DOHH2 (cell line): ENCODE results near the gene ANKZF1.
"Not testable (repeated sequence)": the region's sequence is repeated elsewhere in the genome, so short reads cannot be mapped to it uniquely, and the experiment has no call there.

Experiments
- H3F3A ChIP-seq: fragments of 200-600 bp; sonication (generic), shearing (Covaris generic); 2 replicates; pipeline ENCODE4 v1.6.0; 2016; ENCODE audit warnings: antibody characterized with exemption, mild to moderate bottlenecking; ENCODE audit not compliant: control insufficient read depth, insufficient read depth
- H3K27ac ChIP-seq: fragments of 200-600 bp; sonication (generic); 2 replicates; pipeline ENCODE4 v1.5.1; 2014; ENCODE audit warnings: low read depth, mild to moderate bottlenecking, low read length, moderate library complexity
- H3K27me3 ChIP-seq: fragments of 200-600 bp; sonication (generic); 2 replicates; pipeline ENCODE4 v1.6.1; 2014; ENCODE audit warnings: mild to moderate bottlenecking, low read length, mixed read lengths; ENCODE audit not compliant: control insufficient read depth
- H3K36me3 ChIP-seq: fragments of 200-600 bp; sonication (generic); 2 replicates; pipeline ENCODE4 v1.6.1; 2014; ENCODE audit warnings: mild to moderate bottlenecking, low read length, moderate library complexity, mixed read lengths; ENCODE audit not compliant: control insufficient read depth
- H3K4me1 ChIP-seq: fragments of 200-600 bp; sonication (generic); 2 replicates; pipeline ENCODE4 v1.6.1; 2014; ENCODE audit warnings: mild to moderate bottlenecking, low read length, mixed read lengths; ENCODE audit not compliant: control insufficient read depth
- H3K4me2 ChIP-seq: fragments of 200-600 bp; sonication (generic); 2 replicates; pipeline ENCODE4 v1.6.0; 2014; ENCODE audit warnings: mild to moderate bottlenecking, low read length, moderate library complexity
- H3K4me3 ChIP-seq: fragments of 200-600 bp; sonication (generic); 2 replicates; pipeline ENCODE4 v1.5.1; 2014; ENCODE audit warnings: mild to moderate bottlenecking, low read length, mixed read lengths
- H3K79me2 ChIP-seq: fragments of 200-600 bp; sonication (generic); 2 replicates; pipeline ENCODE4 v1.6.1; 2014; ENCODE audit warnings: mild to moderate bottlenecking, low read length, mixed read lengths; ENCODE audit not compliant: control insufficient read depth
- H3K9me2 ChIP-seq: fragments of 200-600 bp; sonication (generic); replicated peaks from 2 replicates; pipeline ENCODE4 v1.6.1; 2014; ENCODE audit warnings: mild to moderate bottlenecking, low read length, mixed read lengths; ENCODE audit not compliant: control insufficient read depth
- H3K9me3 ChIP-seq: fragments of 200-600 bp; sonication (generic); 2 replicates; pipeline ENCODE4 v1.6.1; 2014; ENCODE audit warnings: antibody characterized with exemption, low read length, mixed read lengths; ENCODE audit not compliant: control insufficient read depth, insufficient read depth
- H4K20me1 ChIP-seq: fragments of 200-600 bp; sonication (generic); 2 replicates; pipeline ENCODE4 v1.6.0; 2014; ENCODE audit warnings: low read depth, mild to moderate bottlenecking, antibody characterized with exemption, low read length, moderate library complexity; ENCODE audit not compliant: control insufficient read depth, insufficient read depth
- EZH2phosphoT487 ChIP-seq: fragments of 200-600 bp; sonication (generic); IDR thresholded peaks from 2 replicates; pipeline ENCODE4 v1.6.1; 2017; ENCODE audit warnings: borderline replicate concordance, mild to moderate bottlenecking, antibody characterized with exemption, low read length, moderate library complexity, mixed read lengths
- TF ChIP-seq, protein P1 (sequence below): fragments of 200-600 bp; sonication (generic); IDR thresholded peaks from one replicate; pipeline ENCODE4 v1.5.1; 2014; ENCODE audit warnings: antibody characterized with exemption, mild to moderate bottlenecking, low read depth, low read length; ENCODE audit not compliant: poor library complexity, severe bottlenecking

The ANKZF1 gene

DNA sequence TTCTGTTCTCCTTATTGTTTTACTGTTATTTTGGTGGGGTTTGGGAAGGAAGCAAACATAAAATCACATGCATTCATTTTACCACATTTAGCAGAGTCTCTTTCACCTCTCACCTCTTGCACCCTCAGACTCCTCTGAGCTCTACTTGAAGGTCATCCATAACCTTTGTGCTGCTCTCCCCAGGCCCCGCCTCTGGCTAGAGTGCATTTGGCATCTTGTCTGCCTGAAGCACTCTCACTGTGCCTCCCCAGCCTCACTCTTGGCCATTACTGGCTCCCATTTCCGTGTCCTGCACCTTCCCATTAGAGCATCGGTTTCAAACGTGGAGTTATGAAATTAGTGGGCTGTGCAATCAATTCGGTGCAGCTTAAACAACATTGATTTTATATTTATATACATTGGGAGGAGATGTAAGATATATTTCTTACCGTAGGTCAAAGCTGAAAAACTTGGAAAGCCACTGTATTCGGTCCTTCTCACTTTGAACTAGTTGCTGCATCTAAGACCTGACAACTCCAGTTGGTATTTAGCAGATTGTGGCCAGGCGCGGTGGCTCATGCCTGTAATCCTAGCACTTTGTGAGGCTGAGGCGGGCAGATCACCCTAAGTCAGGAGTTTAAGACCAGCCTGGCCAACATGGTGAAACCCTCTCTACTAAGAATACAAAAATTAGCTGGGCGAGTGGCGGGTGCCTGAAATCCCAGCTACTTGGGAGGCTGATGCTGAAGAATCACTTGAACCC, 30.0 kb upstream of the ANKZF1 start:
- no peaks in the 10 kb centered on the region for H3K36me3 ChIP-seq
- TF ChIP-seq EZH2phosphoT487 = no peak
- TF ChIP-seq, protein P1, sequence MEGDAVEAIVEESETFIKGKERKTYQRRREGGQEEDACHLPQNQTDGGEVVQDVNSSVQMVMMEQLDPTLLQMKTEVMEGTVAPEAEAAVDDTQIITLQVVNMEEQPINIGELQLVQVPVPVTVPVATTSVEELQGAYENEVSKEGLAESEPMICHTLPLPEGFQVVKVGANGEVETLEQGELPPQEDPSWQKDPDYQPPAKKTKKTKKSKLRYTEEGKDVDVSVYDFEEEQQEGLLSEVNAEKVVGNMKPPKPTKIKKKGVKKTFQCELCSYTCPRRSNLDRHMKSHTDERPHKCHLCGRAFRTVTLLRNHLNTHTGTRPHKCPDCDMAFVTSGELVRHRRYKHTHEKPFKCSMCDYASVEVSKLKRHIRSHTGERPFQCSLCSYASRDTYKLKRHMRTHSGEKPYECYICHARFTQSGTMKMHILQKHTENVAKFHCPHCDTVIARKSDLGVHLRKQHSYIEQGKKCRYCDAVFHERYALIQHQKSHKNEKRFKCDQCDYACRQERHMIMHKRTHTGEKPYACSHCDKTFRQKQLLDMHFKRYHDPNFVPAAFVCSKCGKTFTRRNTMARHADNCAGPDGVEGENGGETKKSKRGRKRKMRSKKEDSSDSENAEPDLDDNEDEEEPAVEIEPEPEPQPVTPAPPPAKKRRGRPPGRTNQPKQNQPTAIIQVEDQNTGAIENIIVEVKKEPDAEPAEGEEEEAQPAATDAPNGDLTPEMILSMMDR = no peak
- no peaks in the 10 kb centered on the region for H3F3A ChIP-seq
- H3K27ac ChIP-seq = no peak overlapping the region
- peaks cover 8% of the 10 kb centered on the region; the same call in 1 of the 2 replicates for H3K27me3 ChIP-seq
- no peak overlapping the region for H3K4me2 ChIP-seq
- no peak overlapping the region for H3K4me3 ChIP-seq
- H3K9me3 ChIP-seq = no peaks in the 10 kb centered on the region
- no peaks in the 10 kb centered on the region for H3K79me2 ChIP-seq
- peaks cover 6% of the 10 kb centered on the region; the same call in 1 of the 2 replicates for H3K4me1 ChIP-seq
- H3K9me2 ChIP-seq = no peaks in the 10 kb centered on the region
- no peaks in the 10 kb centered on the region for H4K20me1 ChIP-seq

DNA sequence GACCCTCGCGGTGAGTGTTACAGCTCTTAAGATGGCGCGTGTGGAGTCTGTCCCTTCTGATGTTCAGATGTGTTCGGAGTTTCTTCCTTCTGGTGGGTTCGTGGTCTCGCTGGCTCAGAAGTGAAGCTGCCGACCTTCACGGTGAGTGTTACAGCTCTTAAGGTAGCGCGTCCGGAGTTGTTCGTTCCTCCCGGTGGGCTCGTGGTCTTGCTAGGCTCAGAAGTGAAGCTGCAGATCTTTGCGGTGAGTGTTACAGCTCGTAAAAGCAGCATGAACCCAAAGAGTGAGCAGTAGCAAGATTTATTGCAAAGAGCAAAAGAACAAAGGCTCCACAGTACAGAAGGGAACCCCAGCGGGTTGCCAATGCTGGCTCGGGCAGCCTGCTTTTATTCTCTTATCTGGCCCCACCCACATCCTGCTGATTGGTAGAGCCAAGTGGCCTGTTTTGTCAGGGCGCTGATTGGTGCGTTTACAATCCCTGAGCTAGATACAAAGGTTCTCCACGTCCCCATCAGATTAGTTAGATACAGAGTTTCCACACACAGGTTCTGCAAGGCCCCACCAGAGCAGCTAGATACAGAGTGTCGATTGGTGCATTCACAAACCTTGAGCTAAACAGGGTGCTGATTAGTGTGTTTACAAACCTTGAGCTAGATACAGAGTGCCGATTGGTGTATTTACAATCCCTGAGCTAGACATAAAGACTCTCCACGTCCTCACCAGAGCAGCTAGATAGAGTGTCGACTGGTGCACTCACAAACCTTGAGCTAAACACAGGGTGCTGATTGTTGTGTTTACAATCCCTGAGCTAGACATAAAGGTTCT, 28.9 kb upstream of the ANKZF1 start:
- not testable (repeated sequence) for H3K27me3 ChIP-seq, H3K27ac ChIP-seq, H3K9me2 ChIP-seq, H3K9me3 ChIP-seq, H3K4me3 ChIP-seq, H3F3A ChIP-seq, H3K4me1 ChIP-seq, H4K20me1 ChIP-seq, H3K79me2 ChIP-seq, H3K4me2 ChIP-seq, H3K36me3 ChIP-seq

DNA sequence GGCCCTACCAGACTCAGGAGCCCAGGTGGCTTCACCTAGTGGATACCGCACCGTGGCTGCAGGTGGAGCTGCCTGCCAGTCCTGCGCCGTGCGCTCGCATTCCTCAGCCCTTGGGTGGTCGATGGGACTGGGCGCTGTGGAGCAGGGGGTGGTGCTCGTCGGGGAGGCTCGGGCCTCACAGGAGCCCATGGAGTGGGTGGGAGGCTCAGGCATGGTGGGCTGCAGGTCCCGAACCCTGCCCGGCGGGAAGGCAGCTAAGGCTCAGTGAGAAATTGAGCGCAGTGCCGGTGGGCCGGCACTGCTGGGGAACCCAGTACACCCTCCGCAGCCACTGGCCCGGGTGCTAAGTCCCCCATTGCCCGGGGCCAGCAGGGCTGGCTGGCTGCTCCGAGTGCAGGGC, 28.3 kb upstream of the ANKZF1 start:
- not testable (repeated sequence) for H3K4me2 ChIP-seq, H3K27ac ChIP-seq, H4K20me1 ChIP-seq, H3K4me3 ChIP-seq, H3K4me1 ChIP-seq, H3K36me3 ChIP-seq, H3F3A ChIP-seq, H3K9me2 ChIP-seq, H3K27me3 ChIP-seq, H3K9me3 ChIP-seq, H3K79me2 ChIP-seq

DNA sequence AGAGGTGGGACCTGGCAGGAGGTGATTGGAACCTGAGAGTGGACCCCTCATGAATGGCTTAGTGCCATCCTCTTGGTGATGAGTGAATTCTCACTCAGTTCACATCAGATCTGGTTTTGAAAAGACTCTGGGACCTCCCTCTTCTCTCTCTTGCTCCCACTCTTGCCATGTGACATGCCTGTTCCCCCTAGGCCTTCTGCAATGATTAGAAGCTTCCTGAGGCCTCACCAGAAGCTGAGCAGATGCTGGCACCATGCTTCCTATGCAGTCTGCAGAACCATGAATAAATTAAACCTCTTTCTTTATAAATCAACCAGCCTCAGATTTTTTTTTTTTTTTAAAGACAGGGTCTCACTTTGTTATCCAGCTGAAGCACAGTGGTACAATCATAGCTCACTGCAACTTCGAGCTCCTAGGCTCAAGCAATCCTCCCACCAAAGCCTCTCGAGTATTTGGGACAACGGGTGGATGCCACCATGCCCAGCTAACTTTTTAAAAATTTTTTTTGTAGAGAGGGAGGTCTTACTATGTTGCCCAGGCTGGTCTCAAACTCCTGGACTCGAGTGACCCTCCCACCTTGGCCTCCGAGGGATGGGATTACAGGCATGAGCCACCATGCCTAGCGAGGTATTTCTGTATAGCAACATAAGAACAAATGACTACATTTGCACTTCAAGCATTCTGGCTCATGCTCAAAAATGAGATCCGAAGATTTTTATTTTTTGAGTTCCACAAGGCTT, 25.0 kb upstream of the ANKZF1 start:
- Histone ChIP-seq H3K36me3 (peaks cover 25% of the 10 kb centered on the region), H3K27me3 (no peaks in the 10 kb centered on the region), H3F3A (peaks cover 7% of the 10 kb centered on the region; the same call in 1 of the 2 replicates), H3K4me2 (no peak overlapping the region), H3K9me2 (no peaks in the 10 kb centered on the region), H3K79me2 (peaks cover 3% of the 10 kb centered on the region; the same call in 1 of the 2 replicates), H3K4me1 (peaks cover 18% of the 10 kb centered on the region), H3K27ac (no peak overlapping the region), H3K9me3 (no peaks in the 10 kb centered on the region), H3K4me3 (no peak overlapping the region), H4K20me1 (no peaks in the 10 kb centered on the region)
- TF ChIP-seq, protein P1 = no peak
- no peak for TF ChIP-seq EZH2phosphoT487
